GM18907 (cell line): Measurements from ENCODE around the gene ASIC4.

Experiments
- ATAC-seq: cut with Tn5 transposase; IDR thresholded peaks from one replicate; pipeline ENCODE4 v1.9.1; 2021; ENCODE audit warnings: mild to moderate bottlenecking, moderate library complexity; ENCODE audit not compliant: unreplicated experiment

ASIC4 gene

GRCh38 chr2:219480004-219480403, 34.3 kb upstream of the ASIC4 start:
- ATAC-seq: no peak

GRCh38 chr2:219482674-219483405, 31.4 kb upstream of the ASIC4 start:
- no peak for ATAC-seq

GRCh38 chr2:219483451-219484342, 30.6 kb upstream of the ASIC4 start:
- ATAC-seq: no peak

- no peak for ATAC-seq
Measured at GRCh38 chr2:219484343-219485200, 29.7 kb upstream of the ASIC4 start.

GRCh38 chr2:219485201-219485580, 29.1 kb upstream of the ASIC4 start:
- no peak for ATAC-seq

- no peak for ATAC-seq
Measured at GRCh38 chr2:219486380-219486959, 27.8 kb upstream of the ASIC4 start.

GRCh38 chr2:219488149-219488843, 26.0 kb upstream of the ASIC4 start:
- ATAC-seq: no peak

- no peak for ATAC-seq
Measured at GRCh38 chr2:219488844-219489194, 25.5 kb upstream of the ASIC4 start.

- no peak for ATAC-seq
Measured at GRCh38 chr2:219489315-219489714, 25.0 kb upstream of the ASIC4 start.

- ATAC-seq: no peak
Measured at GRCh38 chr2:219490186-219490585, 24.1 kb upstream of the ASIC4 start.

- ATAC-seq: no peak
Measured at GRCh38 chr2:219490600-219491130, 23.6 kb upstream of the ASIC4 start.

- no peak for ATAC-seq
Measured at GRCh38 chr2:219491278-219491963, 22.9 kb upstream of the ASIC4 start.

GRCh38 chr2:219492575-219492974, 21.7 kb upstream of the ASIC4 start:
- no peak for ATAC-seq

- ATAC-seq: no peak
Measured at GRCh38 chr2:219493086-219493485, 21.2 kb upstream of the ASIC4 start.

- no peak for ATAC-seq
Measured at GRCh38 chr2:219494952-219495530, 19.2 kb upstream of the ASIC4 start.

GRCh38 chr2:219495531-219496122, 18.7 kb upstream of the ASIC4 start:
- ATAC-seq: no peak

GRCh38 chr2:219496247-219496824, 17.9 kb upstream of the ASIC4 start:
- ATAC-seq: no peak

GRCh38 chr2:219496825-219497494, 17.3 kb upstream of the ASIC4 start:
- ATAC-seq: no peak
